SK-N-MC (cell line): Measurements from ENCODE around the gene FREM2.
A peak's percentile ranks its signal among the peaks of the same experiment; 100 is the strongest.

Experiments used
- DNase-seq: peaks from one replicate; pipeline ENCODE4 v3.0.0-alpha.2; 2011; ENCODE audit warnings: low read depth, low spot score
- H3K27ac ChIP-seq: fragments of 200-600 bp; sonication (generic); 2 replicates; pipeline ENCODE4 v1.5.1; 2016; ENCODE audit warnings: mixed run types
- H3K36me3 ChIP-seq: fragments of 200-600 bp; sonication (generic); 2 replicates; pipeline ENCODE4 v1.6.1; 2017; ENCODE audit warnings: antibody characterized with exemption, low read length, mixed read lengths; ENCODE audit not compliant: insufficient read depth
- H3K4me3 ChIP-seq: fragments of 200-600 bp; sonication (generic); 2 replicates; pipeline ENCODE4 v1.5.1; 2016
- H3K9ac ChIP-seq: fragments of 200-600 bp; sonication (generic); 2 replicates; pipeline ENCODE4 v1.8.0; 2017; ENCODE audit warnings: mixed run types, mixed read lengths; ENCODE audit not compliant: insufficient read length
- H3K9me3 ChIP-seq: fragments of 200-600 bp; sonication (generic); 2 replicates; pipeline ENCODE4 v1.6.1; 2017; ENCODE audit warnings: low read depth, mild to moderate bottlenecking, antibody characterized with exemption, low read length, moderate library complexity, mixed read lengths
- EZH2 ChIP-seq: fragments of 200-600 bp; sonication (generic); IDR thresholded peaks from one replicate; pipeline ENCODE4 v1.6.1; 2017; ENCODE audit warnings: antibody characterized with exemption
- FOXP2 ChIP-seq: optimal IDR thresholded peaks from 2 replicates; pipeline ENCODE3; 2011; ENCODE audit warnings: mild to moderate bottlenecking, moderate library complexity; ENCODE audit not compliant: insufficient read depth; ENCODE audit errors: extremely low read length, control extremely low read depth
- POLR2AphosphoS5 ChIP-seq: IDR thresholded peaks from 2 replicates; pipeline ENCODE4 v1.6.1; 2012; ENCODE audit warnings: mild to moderate bottlenecking, low read depth, low read length, borderline replicate concordance

FREM2 gene

DNA sequence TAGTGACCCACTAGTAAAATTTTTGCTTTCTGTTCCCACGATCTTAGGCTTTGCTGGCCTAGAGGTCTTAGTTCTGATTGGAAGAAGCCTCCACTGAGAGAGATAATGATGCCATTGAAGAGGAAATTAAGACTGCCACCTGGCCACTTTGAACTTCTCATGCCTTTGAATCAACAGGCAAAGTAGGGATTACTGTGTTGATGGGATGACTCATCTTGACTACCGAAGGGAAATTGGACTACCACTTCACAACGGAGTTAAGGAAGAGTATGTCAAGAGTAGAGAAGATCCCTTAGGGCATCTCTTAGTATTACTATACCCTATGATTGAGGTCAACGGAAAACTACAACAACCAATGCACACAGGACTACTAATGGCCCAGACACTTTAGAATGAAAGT, 12.7 kb upstream of the FREM2 start:
- no peak overlapping the region for H3K27ac ChIP-seq
- no peak overlapping the region for H3K4me3 ChIP-seq
- no peak for TF ChIP-seq EZH2
- no peak for TF ChIP-seq FOXP2
- no peak for TF ChIP-seq POLR2AphosphoS5
- no peak for DNase-seq
- H3K9me3 ChIP-seq, result no peaks in the 10 kb centered on the region
- no peaks in the 10 kb centered on the region for H3K36me3 ChIP-seq
- no peak overlapping the region for H3K9ac ChIP-seq

DNA sequence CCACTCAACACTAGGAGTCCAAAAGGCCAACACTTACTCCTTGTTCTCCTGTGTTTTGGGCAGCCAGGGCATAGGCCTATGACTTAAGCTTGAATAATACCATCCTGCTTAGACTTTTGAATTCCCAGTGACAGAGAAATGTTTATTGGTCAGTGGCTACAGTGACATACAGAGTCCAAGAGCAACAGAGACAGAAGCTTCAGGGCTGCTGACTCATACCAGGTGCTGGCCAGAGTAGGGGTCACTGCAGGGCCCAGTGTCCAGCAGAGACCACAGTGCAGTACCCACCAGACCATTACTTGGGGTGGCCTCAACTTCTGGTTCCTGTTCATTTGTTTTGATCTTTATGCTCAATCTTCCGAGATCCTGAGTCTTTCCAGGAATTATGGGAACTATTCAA, 6.0 kb upstream of the FREM2 start:
- Histone ChIP-seq H3K9ac (no peak overlapping the region), H3K27ac (no peak overlapping the region), H3K4me3 (no peak overlapping the region), H3K36me3 (no peaks in the 10 kb centered on the region), H3K9me3 (no peaks in the 10 kb centered on the region)
- DNase-seq, result no peak
- TF ChIP-seq POLR2AphosphoS5 (no peak), EZH2 (no peak), FOXP2 (no peak)

DNA sequence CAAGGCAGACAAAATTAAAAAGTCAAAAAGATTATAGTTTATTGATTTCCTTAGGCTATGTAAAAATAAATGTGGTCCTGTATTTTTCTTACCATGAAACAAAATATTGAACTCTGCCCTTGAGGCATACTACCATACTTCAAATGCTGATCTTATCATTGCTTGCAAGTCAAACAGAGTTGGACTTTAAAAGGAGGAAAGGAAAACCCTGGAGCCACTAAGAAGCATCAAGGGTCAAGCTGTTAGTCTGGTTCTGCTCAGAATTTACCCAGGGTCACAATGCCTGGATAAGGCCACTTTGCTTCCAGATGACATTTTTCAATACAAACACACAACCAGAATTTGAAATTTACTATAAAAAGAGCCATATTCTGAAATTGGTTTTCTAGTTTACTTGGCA, 2.2 kb upstream of the FREM2 start:
- Histone ChIP-seq H3K36me3 (no peaks in the 10 kb centered on the region), H3K4me3 (no peak overlapping the region), H3K9me3 (no peaks in the 10 kb centered on the region), H3K9ac (no peak overlapping the region), H3K27ac (no peak overlapping the region)
- TF ChIP-seq EZH2, result no peak
- no peak for TF ChIP-seq POLR2AphosphoS5
- no peak for TF ChIP-seq FOXP2
- no peak for DNase-seq

DNA sequence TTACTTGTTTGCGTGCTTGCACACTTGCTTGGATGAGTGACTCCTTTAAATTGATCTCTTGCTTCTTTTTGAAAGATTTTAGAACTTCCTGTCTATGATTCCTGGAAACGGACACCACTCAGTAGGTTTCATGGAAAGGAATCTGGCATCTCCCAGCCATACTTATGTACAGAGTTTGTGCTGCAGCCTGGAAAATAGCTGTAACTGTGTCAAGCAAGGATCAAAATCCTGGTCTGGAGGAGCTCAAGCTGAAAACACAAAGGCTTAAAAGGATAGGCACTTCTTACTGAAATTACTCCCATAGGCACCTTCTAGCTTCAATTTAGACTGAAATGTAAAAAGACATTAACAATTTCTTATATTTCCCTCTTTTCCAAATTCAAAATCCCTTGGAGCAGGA, 1.4 kb upstream of the FREM2 start:
- no peak for DNase-seq
- Histone ChIP-seq H3K36me3 (no peaks in the 10 kb centered on the region), H3K9me3 (no peaks in the 10 kb centered on the region), H3K9ac (no peak overlapping the region), H3K4me3 (peak overlapping the region; percentile 77), H3K27ac (no peak overlapping the region)
- TF ChIP-seq EZH2 (no peak), FOXP2 (no peak), POLR2AphosphoS5 (no peak)

DNA sequence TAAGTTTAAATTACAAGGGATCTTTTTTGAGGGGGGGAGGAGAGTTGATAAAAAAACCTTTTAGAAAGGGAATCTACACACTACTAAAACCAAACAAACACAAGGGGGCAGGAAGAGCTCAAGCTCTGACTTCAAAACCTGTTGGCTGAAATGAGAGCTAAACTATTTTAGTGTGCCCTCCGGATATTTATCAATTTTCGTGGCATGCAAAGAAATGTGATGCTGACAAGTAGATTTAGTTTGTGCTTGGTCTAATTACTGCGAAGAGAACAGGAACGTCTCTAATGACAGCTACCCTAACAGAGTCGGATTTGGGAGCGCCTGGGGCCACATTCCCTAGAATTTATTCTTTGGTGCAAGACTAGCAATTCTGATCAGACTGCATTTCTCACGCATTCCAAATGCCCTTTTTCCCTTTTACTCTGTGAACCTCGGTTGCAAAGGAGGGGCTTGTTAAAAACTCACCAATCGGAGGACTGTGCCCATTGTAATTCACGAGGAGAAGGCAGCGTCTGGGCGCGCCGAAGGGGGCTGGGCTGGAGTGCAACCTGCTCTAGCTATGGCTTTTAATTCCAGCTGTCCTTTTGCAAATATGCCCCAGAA, 802 bp upstream of the FREM2 start:
- Histone ChIP-seq H3K27ac (no peak overlapping the region), H3K4me3 (peak overlapping the region; percentile 77)
- peak; percentile 64 for DNase-seq

DNA sequence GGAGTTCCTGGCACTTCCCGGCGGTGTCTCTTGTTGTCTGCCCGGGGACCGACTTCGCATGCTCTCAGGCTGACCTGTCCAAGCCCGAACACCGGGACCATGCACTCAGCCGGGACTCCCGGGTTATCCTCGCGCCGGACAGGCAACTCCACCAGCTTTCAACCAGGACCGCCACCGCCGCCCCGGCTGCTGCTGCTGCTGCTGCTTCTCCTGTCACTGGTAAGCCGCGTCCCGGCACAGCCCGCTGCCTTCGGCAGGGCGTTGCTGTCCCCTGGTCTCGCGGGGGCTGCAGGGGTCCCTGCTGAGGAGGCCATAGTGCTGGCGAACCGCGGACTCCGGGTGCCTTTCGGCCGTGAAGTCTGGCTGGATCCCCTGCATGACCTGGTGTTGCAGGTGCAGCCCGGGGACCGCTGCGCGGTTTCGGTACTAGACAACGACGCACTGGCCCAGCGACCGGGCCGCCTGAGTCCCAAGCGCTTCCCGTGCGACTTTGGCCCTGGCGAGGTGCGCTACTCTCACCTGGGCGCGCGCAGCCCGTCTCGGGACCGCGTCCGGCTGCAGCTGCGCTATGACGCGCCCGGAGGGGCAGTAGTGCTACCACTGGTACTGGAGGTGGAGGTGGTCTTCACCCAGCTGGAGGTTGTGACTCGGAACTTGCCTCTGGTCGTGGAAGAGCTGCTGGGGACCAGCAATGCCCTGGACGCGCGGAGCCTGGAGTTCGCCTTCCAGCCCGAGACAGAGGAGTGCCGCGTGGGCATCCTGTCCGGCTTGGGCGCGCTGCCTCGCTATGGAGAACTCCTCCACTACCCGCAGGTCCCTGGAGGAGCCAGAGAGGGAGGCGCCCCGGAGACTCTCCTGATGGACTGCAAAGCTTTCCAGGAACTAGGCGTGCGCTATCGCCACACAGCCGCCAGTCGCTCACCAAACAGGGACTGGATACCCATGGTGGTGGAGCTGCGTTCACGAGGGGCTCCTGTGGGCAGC, 661 bp downstream of the FREM2 start:
- H3K9me3 ChIP-seq, result no peaks in the 10 kb centered on the region
- H3K9ac ChIP-seq, result no peak overlapping the region
- H3K4me3 ChIP-seq, result peak overlapping the region; percentile 77
- TF ChIP-seq FOXP2, result no peak
- TF ChIP-seq EZH2, result no peak
- no peak for TF ChIP-seq POLR2AphosphoS5
- no peaks in the 10 kb centered on the region for H3K36me3 ChIP-seq
- no peak for DNase-seq
- H3K27ac ChIP-seq, result no peak overlapping the region

More for the DNA sequence above, 802 bp upstream of the FREM2 start:
- TF ChIP-seq FOXP2 (peak; percentile 12), EZH2 (no peak), POLR2AphosphoS5 (no peak)
- Histone ChIP-seq H3K9ac (no peak overlapping the region), H3K9me3 (no peaks in the 10 kb centered on the region), H3K36me3 (no peaks in the 10 kb centered on the region)

DNA sequence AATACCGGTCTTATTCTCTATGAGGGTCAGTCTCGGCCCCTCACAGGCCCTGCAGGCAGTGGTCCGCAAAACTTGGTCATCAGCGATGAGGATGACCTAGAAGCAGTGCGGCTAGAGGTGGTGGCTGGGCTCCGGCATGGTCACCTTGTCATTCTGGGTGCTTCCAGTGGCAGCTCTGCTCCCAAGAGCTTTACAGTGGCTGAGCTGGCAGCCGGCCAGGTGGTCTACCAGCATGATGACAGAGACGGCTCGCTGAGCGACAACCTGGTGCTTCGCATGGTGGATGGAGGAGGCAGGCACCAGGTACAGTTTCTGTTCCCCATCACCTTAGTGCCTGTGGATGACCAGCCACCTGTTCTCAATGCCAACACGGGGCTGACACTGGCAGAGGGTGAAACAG, 1.8 kb downstream of the FREM2 start:
- H3K27ac ChIP-seq, result no peak overlapping the region
- DNase-seq, result no peak
- no peak overlapping the region for H3K4me3 ChIP-seq
- H3K36me3 ChIP-seq, result no peaks in the 10 kb centered on the region
- no peak overlapping the region for H3K9ac ChIP-seq
- no peak for TF ChIP-seq FOXP2
- TF ChIP-seq EZH2, result no peak
- TF ChIP-seq POLR2AphosphoS5, result no peak
- no peaks in the 10 kb centered on the region for H3K9me3 ChIP-seq

DNA sequence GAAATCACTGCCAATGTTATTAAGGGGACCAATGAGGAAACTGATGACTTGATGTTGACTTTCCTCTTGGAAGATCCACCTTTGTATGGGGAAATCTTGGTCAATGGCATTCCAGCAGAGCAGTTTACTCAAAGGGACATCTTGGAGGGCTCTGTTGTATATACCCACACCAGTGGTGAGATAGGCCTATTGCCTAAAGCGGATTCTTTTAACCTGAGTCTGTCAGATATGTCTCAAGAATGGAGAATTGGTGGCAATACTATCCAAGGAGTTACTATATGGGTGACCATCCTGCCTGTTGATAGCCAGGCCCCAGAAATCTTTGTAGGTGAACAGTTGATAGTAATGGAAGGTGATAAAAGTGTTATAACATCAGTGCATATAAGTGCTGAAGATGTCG, 3.4 kb downstream of the FREM2 start:
- no peaks in the 10 kb centered on the region for H3K9me3 ChIP-seq
- H3K36me3 ChIP-seq, result no peaks in the 10 kb centered on the region
- TF ChIP-seq FOXP2 (no peak), EZH2 (no peak), POLR2AphosphoS5 (no peak)
- no peak overlapping the region for H3K9ac ChIP-seq
- no peak overlapping the region for H3K4me3 ChIP-seq
- no peak overlapping the region for H3K27ac ChIP-seq
- no peak for DNase-seq
